ENCODE measurements around the gene MPHOSPH6.

- TF ChIP-seq POLR2A (IDR thresholded peaks at IDR 0.05; ENCODE audit: low read length), result no peak
- TF ChIP-seq GATA1 (IDR thresholded peaks at IDR 0.05; ENCODE audit: low read depth, low read length), result no peak
Observed at GRCh38 chr16:82124651-82125050, 45.4 kb downstream of the MPHOSPH6 start.
